B cell (primary cell): Measurements from ENCODE around the gene CNTNAP2.

Experiments
- CTCF ChIP-seq: fragments of 200-600 bp; IDR thresholded peaks from one replicate; pipeline ENCODE4 v1.8.0; 2022; ENCODE audit warnings: antibody characterized with exemption, mild to moderate bottlenecking
- EZH2 ChIP-seq: IDR thresholded peaks from 2 replicates; pipeline ENCODE4 v1.6.1; 2012; ENCODE audit warnings: borderline replicate concordance, low read depth, mild to moderate bottlenecking, moderate library complexity, low read length; ENCODE audit not compliant: insufficient read depth, poor library complexity, severe bottlenecking

GRCh38 chr7:146754385-146754784, 637.8 kb downstream of the CNTNAP2 start:
- TF ChIP-seq CTCF (no peak), EZH2 (no peak)
